Measurements from ENCODE around the gene SUMF1.
A peak's percentile ranks its signal among the peaks of the same experiment; 100 is the strongest.

Gene SUMF1

DNA sequence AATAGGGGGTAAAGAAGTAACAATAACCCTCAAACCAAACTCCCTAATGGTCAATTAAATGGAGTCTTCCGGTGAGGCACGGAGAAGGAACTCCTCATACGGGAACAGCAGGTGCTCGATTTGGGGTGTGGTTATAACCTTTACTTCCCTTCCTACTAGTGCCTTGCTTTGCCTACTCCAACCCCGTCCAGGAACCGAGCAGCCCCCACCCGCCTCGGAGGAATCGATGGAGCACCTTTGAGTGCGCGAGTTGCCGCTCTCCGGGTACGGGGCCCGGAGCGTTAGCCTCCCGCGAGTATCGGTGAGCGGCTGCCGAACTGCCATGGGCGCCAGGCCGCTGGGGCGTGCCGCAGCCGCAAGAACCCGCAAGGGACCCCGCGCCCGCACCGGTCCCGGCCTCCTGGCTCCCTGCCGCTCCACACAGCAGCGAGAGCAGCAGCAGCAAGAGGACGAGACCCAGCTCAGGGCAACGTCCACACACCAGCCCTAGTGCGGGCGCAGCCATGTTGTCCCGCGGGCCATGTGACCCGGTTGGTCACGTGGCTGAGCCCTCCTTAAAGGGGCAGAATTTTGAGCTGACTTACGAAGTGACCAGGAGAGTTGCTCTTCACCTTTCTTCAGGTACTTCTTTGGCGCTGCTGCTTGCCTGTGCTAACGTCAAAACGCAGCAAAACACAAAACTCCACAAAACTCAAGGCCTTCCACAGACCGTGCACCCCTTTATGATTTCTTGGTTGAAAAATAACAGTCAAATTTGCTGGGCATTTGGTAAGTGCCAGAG, at the start of gene SUMF1:
SUMF1 (minus strand) TSS at position 529 of the 781 bp plus-strand sequence; CDS start at position 505, 24 bp downstream.
- DNase-seq (ENCODE audit: low read depth in 2 of 2), result peak; percentile 51 to 54

DNA sequence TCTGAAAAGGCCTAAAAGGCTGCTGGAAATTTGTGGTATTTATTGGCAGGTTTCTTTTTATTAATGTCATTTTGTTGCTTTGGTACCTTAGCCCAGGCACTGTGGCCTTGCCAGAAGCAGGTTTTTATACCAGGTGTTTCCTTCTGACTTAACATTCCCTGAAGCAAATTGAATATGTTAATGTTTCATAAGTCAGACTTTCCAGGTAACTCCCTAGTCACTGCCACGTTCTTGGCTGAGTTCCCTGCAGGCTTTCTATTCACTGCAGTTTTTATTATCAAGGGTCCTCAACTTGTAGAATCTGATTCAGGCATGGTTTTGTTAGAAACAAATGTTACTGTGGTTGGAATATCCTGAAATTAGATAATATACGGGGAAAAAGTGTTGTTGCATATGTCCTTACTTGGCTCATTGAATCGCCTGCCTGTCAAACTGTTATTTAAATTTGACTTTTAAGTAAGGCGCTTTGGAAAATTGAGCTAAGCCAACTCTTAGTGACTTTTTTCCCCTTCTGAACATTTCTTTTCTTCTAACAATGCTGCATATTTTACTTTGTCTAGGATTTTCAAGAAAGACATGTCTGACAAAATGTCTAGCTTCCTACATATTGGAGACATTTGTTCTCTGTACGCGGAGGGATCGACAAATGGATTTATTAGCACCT, 49.0 kb upstream of the SUMF1 start:
- no peak for DNase-seq (ENCODE audit: low read depth in 2 of 2)

DNA sequence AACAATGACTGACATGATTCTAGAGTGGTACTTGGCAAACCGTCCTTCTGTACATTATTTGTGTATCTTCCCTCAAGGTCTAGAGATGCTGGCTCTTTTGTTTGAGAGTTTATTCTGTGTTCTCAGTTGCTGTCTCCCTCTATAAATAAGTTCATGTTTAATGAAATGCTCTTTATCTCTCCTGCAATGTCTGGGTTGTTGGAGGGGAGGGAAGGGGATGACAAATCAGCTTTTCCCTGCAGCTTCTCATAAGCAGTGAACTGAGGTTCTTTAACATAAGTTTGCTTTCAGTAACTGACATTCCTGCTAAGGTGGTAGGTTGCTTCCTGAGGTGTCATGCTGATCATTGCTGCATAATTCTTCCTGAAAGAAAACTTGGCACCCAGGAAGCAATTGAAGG, 47.8 kb upstream of the SUMF1 start:
- no peak for DNase-seq (ENCODE audit: low read depth in 2 of 2)

DNA sequence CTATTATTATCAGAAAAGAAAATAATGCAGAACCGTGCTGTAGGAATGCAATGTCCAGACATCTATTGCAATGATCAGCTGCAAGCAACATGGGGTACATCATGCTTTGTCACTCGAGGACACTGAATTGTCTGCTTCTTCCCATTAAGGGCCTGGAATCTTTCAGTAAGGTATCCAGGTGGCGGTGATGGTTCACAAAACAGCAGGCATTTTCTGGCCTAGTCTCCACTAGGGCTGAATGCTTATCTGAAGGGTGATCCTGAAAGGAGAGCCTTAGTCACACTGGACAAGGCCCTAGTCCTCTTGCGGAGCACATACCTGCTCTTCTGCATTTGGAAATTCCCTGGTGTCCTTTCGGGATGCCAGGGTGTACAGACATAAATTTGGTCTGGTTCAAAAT, 47.3 kb upstream of the SUMF1 start:
- no peak for DNase-seq (ENCODE audit: low read depth in 2 of 2)

DNA sequence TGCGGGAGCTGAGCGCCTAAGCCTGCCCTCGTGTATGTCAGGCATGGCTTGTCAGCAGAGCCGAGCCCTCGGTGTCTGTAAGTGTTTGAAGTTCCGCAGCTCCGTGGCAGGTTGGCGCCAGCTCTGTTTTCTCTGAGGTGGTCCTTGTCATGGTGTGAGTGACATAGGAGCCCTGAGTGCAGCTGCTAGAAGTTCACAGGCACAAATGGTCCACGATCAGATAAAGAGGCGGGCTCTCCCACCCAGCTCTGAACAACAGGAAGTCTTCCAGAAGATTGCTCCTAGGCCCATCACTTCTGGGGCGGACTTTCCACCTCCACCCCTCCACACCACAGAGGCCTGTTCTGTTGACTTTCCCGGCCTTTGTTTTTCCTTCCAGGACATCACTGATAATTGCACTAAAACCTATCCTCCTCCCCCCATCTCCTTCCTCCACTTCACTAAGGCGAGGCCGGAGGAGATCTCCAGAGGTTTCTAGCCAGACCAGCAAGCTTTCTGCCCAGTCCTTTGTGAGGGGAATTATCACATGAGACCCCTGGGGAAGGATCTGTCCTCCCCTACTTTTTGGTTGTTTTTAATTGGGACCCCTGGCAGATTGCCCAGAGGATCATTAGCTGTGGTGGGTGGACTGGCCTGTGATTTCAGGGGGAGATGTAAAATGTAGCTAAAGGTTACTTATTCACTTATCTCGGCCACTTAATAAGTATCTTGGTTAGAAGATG, 46.0 kb upstream of the SUMF1 start:
- no peak for DNase-seq (ENCODE audit: low read depth in 2 of 2)

DNA sequence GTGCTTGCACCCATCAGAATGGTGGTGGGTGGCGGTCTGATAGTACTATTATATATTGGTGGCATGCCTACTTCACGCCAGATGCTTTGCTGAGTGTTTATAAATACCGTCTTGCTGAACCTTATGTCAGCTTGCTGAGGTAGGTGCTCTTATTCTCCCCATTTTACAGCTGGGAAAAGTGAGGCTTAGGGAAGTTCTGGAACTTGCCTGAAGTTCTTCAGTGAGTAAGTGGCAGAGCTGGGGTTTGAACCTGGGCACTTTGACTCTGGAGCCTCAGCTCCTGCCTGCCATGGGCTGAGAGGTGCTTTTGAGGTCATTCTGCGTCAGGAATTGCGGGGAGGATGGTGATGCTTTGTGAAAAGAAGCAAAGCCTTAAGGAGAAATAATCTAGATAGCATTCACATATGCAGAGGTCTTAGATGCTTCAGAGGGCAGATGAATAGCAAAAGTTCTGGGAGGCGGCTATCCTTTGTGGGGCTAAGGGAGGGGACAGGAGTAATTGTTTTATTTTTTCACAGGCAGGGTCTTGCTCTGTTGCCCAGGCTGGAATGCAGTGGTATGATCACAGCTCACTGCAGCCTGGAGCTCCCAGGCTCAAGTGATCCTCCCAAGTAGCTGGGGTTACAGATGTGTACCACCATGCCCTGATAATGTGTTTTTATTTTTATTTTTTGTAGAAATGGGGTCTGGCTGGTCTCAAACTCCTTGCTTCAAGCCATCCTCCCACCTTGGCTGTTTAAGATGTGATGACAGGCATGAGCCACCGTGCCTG, 44.6 kb upstream of the SUMF1 start:
- DNase-seq (ENCODE audit: low read depth in 2 of 2), result no peak

DNA sequence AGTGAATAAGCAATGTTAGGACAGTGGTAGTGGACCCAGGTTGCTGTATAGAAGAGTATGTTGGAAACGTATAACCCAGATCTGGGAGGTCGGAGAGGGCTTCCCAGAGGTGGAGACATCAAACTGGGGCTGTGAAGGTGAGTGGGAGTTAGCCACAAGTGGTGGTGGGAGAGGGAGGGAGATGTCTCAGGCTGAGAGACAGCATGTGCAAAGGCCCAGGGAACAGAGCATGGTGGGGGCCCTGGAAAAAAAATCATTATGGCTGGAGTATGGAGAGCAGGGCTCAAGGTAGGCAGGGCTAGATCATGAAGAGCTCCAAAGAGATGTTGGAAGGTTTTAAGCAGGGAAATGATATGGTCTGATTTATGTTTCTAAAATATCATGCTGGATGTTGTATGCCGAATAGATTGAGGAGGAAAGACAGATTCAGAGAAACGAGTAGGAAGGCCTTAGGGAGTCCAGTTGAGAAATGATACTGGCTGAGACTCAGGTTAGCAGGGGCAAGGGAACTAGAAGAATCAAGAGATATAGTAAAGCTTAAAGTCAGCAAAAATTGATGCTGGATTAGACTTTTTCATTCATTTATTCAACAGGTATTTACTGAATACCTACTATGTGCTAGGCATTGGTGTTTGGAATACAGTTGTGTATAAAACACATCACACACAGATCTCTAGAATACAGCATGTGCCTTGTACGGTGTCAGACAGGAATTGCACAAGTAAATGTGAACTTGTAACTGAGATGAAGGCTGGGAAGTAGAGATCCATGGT, 43.1 kb upstream of the SUMF1 start:
- DNase-seq (ENCODE audit: low read depth in 2 of 2), result no peak

DNA sequence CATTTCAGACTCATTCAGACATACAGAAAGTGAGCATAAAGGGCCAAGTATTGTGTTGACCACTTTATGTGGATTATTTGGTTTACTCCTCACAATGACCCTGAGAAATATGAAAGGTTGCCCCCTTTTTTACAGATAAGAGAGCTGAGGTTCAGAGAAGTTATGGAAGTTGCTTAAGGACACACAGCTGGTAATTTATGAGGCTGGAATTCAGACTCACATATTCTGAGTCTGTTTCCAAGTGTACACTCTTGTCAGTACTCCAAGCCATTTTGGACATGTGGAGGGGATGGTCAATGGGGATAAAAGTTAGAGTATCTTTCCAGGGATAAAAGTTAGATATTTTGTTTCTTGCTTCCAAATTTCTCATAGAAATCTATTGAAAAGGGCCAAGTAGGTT, 42.0 kb upstream of the SUMF1 start:
- DNase-seq (ENCODE audit: low read depth in 2 of 2), result no peak

DNA sequence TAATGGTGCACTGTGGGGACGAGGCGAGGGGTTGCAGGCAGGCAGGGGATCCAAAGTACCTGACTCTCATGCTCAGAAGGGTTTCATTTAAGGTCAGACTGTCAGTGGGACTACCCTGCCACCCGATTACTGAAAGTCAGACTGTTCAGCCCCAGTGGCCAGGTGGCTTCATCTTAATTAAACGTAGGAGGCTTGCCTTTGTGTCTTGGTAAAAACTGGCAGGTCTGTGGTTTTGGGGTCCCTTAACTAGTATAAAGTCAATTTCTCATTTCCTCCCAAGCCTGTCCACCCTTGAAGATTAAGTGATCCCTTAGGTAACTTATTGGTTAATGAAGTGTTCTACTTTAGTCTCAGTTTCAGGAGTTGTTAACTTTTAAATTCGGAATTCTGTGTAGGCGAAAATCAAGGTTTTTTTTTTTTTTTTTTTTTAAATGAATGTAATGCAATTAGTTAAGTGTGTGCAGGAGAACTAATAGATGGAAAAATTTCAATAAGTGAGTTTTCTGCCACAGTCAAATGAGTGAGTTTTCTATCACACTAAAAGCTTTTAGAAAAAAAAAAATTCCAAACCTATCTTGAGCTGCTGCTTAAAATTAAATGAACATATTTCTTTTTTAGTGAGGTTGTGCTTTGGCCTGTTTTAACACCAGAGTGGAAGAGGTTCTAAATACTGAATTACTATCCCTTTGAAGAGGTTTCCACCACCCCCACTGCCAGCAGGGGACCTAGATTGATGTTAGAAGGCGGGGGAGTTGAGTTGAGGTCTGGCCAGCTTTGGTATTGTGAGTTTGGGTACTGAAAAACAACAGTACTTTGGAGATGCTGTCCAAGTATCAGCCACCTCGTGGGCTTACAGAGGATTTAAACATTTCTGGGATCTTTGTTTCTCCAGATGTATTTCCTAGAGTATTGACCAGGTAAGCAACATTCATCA, 41.2 kb upstream of the SUMF1 start:
- no peak for DNase-seq (ENCODE audit: low read depth in 2 of 2)

DNA sequence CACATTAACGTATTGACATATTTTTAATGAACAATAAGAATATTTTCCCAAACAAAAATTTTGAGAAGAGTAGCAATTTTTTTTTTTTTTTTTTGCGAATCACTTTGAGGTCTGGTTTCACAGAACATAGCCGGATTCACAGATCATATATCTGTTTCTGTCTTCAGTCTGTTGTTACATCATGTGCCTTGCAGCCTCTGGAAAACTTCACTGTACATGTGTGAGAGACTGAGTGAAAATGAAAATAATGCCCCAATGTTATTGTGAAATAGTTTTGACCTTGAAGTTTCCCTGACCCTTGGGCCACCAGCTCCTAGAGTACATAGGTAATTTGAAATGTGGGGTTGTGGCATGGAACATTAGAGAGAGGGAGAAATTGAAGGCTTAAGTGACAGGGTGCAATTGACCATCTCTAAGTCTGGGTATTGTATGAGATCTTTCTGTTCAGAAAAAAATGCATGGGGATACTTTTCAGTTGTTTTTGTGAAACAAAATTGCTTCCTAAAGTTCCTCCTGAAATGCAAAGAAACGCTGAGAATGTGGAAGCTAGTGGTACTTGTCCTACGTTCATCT, 40.0 kb upstream of the SUMF1 start:
- DNase-seq (ENCODE audit: low read depth in 2 of 2), result no peak

DNA sequence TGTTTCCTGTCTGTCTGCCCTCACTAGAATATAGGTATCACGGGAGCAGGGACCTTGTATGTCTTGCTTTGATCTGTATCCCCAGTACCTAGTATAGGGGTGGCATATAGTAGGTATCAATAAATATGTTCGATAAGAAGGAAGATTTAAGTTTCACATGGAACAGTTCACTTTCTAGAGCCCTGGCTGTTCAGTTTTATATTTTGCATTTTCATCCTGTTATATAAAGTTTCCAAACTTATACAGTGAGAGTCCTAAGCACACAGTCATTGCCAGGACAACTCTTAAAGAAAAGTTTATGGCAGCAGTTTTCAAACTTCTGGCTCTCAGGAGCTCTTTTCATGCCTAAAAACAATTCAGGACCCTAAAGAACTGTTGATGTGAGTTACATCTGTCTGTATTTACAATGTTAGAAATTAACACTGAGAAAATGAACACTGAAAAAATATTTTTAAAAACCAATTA, 39.5 kb upstream of the SUMF1 start:
- no peak for DNase-seq (ENCODE audit: low read depth in 2 of 2)

DNA sequence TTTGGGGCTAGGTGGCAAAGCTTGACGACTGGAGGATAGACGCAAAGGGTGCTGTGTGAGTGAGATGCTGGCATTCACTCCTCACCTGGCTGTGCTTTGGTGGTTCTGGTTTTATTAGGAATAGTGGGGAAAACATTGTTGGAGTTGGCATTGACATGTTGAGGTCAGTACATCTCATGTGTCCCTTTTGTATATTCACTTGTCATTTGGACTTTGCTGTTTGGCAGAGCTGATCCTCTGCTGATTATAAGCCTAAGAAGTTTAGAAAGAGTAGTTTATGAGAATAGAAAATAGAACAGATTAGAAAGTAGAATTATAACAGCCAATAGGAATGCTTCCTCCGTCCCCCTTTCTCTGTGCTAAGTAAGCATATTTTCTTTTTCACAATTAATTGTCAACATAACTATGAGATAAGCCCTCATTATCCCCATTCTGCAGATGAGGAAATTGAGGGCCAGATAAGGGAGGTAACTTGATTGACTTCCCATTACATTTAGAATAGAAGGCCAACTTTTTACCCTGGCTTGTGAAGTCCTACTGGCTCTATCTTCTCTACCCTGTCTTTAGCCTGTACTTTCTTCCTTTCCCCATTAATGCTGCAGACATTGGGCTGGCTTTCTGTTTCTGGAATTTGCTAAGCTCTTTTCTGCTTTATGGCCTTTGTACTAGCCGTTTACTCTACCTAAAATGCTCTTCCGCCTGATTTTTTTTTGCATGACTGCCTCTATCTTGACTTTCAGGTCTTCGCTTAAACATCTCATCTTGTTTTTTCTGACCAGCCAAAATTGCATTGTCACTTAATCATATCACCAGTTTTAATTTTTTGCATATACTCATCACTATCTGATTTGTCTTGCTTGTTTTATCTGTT, 38.9 kb upstream of the SUMF1 start:
- no peak for DNase-seq (ENCODE audit: low read depth in 2 of 2)

DNA sequence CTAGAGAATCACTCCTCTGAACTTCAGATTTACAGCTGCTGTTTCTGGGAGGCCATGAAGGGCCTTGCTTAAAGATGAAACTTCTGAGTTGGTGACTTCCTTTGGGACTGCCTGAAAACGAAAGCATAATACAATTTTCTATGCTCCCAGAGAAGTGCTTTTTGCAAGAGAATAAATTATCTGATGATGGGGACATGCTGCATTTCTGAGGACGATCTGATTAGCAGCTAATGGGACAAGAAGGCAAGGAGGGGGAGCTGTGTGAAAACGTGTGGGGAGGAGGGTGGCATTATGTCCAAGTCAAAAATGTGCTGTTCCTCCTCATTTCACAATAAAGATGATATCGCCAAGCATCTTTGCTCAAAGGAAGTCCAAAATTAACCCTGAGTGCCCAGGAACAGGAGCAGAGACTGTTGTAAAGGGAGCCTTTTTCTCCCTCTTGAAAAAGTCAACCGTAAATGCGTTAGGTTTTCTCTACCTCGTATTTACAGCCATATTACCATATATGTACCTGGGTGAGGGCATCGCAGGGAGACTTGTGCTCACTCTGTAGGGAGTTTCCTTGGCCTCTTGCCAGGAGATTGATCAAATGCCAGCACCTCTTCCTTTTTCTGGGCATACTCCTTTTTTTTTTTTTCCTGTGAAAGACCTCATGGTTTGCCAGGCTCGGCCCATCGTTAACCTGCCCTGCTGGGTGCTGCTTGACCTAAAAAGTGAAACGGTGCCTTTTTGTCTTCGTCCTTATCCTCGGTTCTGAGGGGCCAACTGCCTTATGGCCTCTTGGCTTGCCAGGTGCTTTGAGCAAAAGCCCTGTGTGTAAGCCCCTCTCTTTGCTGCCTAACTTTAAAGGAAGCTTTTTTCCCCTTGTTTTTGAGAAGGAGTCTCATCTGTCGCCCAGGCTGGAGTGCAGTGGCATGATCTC, 37.5 kb upstream of the SUMF1 start:
- DNase-seq (ENCODE audit: low read depth in 2 of 2), result no peak

DNA sequence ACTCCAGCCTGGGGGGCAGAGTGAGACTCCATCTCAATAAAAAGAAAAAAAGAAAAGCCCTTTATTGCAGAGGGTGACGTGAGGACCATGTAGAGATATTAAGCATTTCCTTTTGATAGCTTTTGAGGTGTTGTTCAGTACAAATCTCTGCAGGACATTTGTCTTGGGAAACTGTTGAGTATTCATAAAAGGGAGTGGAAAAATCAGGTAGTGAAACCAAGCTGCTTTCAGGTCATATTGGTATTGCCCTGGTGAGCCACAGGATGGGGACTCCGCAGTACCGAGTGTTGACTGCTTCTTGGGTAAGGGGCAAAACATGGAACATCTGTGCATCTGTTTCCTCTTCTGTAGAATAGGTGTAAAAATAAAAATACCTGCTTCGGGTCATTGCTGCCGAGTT, 36.0 kb upstream of the SUMF1 start:
- DNase-seq (ENCODE audit: low read depth in 2 of 2), result no peak

DNA sequence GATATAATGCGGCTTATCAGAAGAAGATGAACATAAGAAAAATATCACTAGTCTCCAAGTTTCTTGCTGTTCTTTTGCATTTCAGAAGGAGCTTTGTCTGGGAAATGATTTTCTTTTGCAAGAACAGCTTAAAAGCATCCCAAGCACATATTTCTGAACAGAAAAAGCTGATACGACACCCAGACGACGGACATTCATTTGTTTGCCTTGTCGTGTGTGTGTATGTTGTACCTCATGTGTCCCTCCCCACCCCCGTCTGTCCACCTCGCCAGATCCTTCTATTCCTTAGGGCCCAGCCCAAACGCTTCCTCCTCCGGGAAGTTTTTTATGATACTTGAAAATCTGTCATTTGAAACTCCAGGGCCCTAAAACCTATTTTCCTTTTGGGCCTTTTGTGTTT, 34.9 kb upstream of the SUMF1 start:
- no peak for DNase-seq (ENCODE audit: low read depth in 2 of 2)

DNA sequence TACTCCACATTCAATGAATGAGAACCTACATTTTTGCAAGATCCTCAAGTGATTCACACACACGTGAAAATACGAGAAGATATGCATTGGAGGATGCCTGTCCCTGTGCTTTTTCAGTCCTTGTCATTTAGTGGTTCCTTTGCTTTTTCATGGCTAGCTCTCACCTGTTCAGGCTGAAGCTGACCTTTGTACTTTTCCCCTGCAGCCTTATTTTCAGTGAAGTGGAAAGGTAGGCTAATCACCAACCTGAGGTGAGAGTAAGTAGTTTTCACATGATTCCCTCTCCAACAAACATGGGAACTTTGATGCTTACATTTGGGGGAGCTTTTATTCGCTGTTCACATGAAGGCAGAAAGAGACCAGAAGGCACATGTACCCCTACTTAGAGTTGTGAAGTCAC, 34.4 kb upstream of the SUMF1 start:
- no peak for DNase-seq (ENCODE audit: low read depth in 2 of 2)

DNA sequence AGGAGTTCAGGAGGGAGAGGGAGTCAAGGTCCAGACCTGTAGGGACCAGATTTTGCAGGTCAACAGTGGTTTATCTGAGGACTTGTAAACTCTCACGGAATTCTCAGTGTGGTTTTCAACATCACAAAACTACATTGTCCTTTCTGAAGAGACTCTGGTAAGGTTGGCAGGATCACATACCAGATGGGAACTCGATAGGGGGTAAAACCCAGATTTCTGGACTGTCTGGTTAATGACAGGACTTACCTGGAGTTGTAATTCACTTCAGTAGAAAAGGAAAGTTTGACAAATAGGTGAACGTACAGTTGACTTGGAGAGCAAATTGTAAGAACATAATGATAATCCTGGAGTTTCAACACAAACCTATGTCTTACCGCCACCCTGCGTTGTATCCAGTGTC, 31.4 kb upstream of the SUMF1 start:
- DNase-seq (ENCODE audit: low read depth in 2 of 2), result no peak
